ENCODE data around the gene PRKAR1B.

The PRKAR1B gene

DNA sequence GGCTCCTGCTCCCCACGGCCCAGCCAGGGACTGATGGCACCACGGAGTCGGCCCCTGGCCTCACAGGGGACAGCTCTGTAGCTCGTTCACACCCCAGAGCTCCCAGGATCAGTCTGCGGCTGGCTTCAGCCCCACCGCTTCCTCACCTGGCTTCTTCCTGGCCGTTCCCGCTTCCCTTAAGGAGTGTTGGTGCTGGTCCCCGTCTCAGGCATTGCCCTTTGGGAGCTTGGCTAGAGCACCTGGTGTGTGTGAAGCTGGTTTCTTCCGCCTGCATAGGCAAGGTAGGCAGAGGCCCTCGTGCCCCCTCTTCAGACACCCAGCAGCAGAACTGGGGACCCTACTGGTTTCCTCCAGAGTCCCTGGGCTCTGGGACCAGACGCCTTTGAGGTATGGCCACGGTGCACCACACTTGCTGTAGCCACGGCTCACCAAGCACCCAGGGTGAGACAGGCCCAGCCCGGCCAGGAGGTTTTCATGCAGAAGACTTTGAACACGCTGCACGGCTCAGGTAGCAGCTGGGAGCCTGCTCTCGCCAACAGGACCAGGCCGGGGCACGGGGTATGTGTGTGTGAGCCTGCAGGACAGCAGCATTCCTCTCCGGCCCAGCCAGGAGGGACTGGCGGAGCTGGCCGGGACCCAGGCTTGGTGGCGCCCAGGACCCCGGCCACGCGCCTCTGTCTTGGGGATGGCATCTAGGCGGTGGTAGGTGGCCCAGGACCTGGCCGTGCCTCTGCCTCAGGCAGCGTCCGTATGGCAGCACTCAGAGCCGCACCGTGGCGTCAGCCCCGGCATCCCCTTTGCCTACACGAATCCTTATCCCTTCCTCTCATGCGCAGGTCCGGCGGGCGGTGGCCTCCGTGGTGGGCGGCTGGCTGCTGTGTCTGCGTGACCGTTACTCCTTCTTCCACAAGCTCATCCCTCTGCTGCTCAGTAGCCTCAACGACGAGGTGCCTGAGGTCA lies 13.2 kb upstream of the PRKAR1B start:
- no peak for DNase-seq (ENCODE audit: low read depth)

DNA sequence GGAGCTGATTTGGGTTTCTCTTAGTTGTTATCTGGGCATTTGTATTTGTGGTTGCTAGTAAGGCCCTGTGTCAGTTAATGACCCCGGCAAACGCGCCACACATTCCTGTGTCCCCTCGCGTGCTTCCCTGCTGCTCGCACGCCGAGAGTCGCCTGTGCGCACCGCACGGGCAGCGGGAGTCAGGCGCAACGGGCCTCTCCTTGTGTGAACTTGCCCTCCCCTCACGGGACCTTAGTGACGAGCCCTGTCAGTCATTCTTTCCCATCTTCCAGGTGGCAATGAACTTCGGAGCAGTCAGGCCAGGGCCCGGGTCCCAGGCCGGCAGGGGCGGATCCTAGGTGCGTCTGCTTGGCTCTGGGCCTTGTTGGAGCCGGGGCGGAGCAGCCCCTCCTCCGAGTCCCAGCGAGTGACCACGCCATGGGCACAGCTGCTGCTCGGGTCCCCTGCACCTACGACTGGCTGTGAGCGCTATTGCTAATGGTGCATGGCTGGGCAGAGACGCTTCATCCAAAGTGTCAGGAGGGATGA lies 12.4 kb upstream of the PRKAR1B start:
- DNase-seq (ENCODE audit: low read depth), result no peak

DNA sequence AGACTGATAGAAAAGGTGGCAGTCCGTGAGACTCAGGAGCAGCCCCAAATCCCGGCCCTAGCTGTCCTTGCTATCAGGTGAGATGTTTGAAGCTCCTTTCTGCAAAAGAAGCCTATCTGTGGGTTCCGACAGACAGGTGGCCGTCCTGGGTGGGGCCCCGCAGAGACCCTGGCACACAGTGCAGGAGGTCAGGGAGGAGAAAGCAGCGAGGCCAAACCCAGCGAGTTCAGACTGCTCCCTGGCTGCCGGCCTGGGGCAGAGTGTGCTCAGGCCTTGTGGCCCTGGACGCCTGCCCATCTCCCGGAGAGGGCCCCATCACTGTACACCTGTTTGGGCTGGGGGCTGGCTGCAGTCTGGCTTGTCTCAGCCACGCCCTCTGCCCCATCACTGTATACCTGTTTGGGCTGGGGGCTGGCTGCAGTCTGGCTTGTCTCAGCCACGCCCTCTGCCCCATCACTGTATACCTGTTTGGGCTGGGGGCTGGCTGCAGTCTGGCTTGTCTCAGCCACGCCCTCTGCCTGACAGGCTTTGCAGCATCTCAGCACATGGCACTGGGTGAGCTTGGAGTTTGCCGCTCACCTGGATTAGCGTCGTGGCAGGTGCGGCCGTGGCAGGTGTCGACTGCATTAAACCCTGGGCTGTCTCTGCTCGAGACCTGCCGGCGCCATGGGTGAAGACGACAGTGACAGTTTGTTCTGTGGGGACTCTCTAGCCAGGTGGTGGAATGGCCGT lies 11.8 kb upstream of the PRKAR1B start:
- DNase-seq (ENCODE audit: low read depth), result no peak

GRCh38 chr7:738241-738640 lies 11.2 kb upstream of the PRKAR1B start:
- DNase-seq (ENCODE audit: low read depth), result no peak

GRCh38 chr7:734808-735207 lies 7.7 kb upstream of the PRKAR1B start:
- no peak for DNase-seq (ENCODE audit: low read depth)

DNA sequence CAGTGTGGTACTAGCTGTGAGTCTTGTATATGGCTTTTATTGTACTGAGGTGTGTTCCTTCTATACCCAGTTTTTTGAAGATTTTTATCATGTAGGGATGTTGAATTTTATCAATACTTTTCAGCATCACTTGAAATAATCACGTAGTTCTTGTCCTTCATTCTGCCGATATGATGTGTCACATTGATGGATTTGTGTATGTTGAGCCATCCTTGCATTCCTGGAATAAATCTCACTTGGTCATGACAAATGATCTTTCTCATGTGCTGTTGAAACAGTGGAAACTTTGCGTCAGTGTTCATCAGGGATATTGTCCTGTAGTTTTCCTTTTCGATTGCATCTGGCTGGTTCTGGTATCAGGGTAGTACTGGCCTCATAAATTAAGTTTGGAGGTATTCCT lies 7.1 kb upstream of the PRKAR1B start:
- DNase-seq (ENCODE audit: low read depth), result no peak

- no peak for DNase-seq (ENCODE audit: low read depth)
Measured at GRCh38 chr7:732556-732955, 5.5 kb upstream of the PRKAR1B start.

DNA sequence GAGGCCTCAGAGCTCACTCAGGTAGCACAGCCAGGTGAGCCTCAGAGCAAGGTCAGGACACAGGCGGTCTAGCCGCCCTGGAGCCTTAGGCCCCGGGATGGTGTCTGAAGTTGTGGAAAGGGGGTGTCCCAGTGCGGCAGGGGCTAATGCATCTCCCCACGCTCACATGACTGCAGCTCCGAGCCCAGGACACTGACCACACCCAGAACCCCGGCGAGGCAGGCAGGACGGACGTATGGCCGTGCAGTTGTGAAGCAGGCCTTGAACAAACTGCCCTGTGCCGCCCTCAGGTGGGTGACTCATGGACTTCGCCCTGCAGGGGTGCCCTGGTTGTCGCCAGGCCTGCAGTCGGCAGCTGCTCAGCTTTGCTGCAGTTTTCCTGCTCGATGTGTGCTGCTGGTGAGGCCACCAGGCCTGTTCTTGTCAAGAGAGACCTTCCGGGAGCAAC lies 5.0 kb upstream of the PRKAR1B start:
- DNase-seq (ENCODE audit: low read depth), result no peak

- no peak for DNase-seq (ENCODE audit: low read depth)
Measured at GRCh38 chr7:731440-732085, 4.5 kb upstream of the PRKAR1B start.

DNA sequence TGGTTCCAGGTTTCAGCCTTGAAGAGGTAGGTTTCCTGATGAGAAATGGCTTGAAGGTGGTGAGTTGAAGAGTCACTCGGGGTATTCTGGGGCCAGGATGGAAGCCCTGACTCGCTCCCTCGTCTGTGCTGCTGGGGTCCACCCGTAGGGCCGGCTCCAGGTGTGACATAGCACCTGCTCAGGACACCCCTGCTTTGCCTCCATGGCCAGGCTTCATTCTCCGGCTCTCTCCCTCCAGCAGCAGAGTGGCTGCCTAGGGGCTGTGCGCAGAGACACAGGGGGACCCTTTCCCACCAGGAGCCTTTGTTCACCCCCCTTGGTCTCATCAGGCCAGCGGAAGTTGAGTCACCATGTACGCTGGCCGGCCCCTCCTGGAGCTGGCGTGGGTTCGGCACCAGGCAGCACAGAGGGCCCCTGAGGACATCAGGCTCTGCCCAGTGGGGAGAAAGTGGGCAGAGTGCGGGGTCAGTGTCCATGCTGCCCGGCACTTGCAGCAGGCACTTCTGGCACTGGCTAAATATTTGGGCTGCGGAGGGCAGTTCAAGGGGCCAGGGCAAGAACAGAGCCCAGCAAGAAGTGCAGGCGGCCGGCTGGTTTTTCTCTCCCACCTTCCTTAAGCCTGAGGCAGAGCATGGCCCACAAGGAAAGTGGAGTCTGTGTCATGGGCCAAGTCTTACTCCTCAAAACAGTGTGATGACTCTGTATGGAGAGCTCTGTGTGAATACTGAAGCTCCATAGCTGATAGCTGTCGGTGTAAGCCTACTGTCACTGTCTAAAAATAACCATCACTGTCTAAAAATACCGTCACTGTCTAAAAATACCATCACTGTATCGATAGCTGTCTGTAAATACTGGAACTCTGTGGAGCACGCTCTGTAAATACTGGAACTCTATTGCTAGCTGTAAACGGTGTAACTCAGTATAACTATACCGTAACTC lies 3.7 kb upstream of the PRKAR1B start:
- no peak for DNase-seq (ENCODE audit: low read depth)

GRCh38 chr7:729140-730000 lies 2.3 kb upstream of the PRKAR1B start:
- no peak for DNase-seq (ENCODE audit: low read depth)

DNA sequence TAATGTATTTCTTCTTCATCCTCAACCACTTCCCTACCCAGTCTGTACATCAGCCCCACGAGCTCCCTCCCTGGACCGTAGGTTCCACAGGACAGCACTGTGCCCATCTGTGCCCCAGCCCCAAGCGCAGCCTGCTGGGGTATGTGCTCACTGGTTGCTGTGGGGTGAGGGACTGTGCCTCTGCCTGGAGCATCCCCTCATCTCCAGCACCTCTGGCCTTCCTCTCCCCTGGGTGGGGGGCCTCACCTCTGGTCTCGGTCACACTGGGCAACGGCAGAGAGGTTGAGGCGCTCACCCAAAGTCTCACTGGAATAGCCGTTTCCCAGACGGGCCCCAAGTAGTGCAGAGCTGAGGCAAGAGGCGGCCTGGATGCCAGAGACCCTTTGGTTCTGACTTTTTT lies 1.5 kb upstream of the PRKAR1B start:
- DNase-seq (ENCODE audit: low read depth), result no peak

- no peak for DNase-seq (ENCODE audit: low read depth)
Measured at GRCh38 chr7:727806-728460, 852 bp upstream of the PRKAR1B start.

DNA sequence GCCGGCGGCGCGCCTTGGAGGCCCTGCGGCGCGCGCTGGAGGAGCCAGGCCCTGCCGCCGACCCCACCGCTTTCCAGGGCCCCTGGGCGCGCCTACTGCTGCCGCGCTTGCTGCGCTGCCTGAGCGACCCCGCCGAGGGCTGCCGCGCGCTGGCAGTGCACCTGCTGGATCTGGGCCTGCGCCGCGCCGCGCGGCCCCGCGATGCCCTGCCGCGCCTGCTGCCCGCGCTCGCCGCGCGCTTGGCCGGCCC lies 302 bp downstream of the PRKAR1B start:
- DNase-seq (ENCODE audit: low read depth), result no peak

DNA sequence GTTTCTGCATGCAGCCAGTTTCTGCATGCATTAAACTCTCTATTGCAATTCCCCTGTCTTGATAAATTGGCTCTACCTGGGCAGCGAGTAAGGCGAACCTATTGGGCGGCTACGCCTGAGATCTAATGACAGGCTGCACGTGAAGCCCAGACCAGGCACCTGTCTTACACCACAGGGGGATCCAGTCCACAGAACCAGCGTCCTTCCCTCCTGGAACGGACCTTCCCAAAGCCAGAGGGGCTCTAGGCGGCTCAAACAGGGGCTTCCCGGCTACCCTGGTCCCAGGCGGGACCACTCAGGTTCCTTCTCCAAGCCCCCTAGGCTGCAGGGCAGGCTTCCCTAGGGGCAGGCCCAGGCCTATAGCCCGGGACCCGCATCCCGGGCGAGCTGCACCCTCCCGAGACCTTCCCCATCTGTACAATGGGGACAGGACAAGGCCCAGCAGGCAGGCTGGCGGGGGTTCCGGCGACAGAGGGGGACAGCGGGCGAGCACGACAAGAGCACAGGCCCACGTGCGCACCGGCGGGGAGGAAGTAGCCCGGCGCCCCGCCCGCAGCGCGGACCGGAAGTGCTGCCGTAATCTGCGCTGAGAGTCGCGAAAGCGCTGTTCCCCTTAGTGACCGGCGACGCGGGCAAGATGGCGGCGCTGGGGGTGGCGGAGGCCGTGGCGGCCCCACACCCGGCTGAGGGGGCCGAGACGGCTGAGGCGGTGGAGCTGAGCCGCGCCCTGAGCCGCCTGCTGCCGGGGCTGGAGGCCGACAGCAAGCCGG lies 812 bp downstream of the PRKAR1B start, which contains the start of gene DNAAF5:
Gene DNAAF5, plus strand, starts transcription at position 616 of the 770 bp plus-strand sequence. Its CDS starts 22 bp downstream, at position 638.
- DNase-seq (ENCODE audit: low read depth), result peak; percentile 81

DNA sequence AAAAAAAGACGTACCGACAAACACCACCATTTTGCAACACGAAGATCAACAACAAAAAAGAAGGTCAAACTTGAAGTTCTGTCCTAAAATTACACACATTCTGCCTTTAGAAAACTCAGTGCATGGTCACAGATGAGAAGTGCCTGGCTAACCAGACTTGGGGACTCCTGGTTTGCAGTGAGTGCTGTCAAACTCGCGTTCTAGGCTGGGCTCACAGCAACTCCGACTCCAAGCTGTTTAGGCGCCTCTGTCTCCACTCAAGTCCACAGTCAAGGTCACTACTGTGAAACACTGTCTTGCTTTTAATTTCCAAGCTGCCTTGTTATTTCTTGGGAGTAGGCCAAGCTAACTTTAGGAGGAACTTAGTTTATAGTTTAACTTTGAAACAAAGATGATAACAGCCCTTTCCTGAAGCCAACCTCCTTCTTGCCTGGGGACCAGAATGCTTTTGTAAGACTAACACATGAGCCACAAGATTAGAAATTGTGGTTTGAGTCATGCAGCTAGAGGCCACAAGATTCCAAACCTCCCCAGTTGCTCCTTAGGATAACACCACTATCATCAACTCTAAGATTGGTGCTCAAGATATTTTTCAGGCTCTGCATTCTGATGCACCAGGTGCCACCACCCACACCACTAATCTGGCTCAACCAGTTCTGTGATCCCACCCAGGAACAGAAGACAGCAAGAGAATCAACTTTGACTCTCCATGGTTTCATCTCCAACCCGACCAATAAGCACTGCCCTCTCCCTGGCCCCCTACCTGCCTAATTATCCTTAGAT lies 1.7 kb downstream of the PRKAR1B start:
- DNase-seq (ENCODE audit: low read depth), result no peak

DNA sequence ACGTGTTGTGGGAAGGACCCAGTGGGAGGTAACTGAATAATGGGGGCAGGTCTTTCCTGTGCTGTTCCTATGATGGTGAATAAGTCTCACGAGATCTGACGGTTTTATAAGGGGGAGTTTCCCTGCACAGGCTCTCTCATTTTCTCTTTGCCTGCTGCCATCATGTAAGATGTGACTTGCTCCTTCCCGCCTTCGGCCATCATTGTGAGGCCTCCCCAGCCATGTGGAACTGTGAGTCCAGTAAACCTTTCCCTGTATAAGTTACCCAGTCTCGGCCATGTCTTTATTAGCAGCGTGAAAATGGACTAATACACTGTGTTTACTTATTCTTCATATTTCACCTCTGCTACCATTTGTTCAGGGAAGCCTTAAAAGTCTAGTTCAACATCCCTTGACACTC lies 2.8 kb downstream of the PRKAR1B start:
- DNase-seq (ENCODE audit: low read depth), result no peak

DNA sequence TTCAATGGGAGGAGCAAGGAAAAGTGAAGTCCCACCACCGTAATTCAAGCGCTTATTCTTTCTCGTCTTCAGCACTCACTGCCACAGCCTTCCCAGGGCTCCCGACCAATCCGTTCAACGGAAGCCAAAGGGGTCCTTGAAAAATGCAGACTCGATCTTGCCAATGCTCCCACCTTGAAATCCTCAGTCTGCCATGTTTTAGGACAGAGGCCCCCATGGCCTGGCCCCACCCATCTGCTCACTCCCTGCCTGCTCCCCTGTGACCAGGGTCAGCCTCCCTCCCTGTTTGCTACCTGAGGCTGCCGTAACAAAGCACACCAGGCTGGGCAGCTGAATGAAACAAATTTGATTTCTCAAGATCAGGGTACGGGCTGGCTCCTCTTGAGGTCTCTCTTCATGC lies 3.5 kb downstream of the PRKAR1B start:
- DNase-seq (ENCODE audit: low read depth), result no peak
